Measurements from ENCODE around the gene FOXN3.

FOXN3 gene

GRCh38 chr14:89331398-89331797 is 85.6 kb downstream of the FOXN3 start:
- DNase-seq (ENCODE audit: low spot score): no peak

GRCh38 chr14:89330236-89331002 is 86.6 kb downstream of the FOXN3 start:
- DNase-seq (ENCODE audit: low spot score): no peak

GRCh38 chr14:89327771-89328212 is 89.2 kb downstream of the FOXN3 start:
- no peak for DNase-seq (ENCODE audit: low spot score)

GRCh38 chr14:89325959-89326358 is 91.1 kb downstream of the FOXN3 start:
- no peak for DNase-seq (ENCODE audit: low spot score)

- no peak for DNase-seq (ENCODE audit: low spot score)
These were observed 91.6 kb downstream of the FOXN3 start for GRCh38 chr14:89325299-89325883.

GRCh38 chr14:89324501-89325298 is 92.3 kb downstream of the FOXN3 start:
- no peak for DNase-seq (ENCODE audit: low spot score)

GRCh38 chr14:89320381-89321000 is 96.5 kb downstream of the FOXN3 start:
- DNase-seq (ENCODE audit: low spot score): no peak

- DNase-seq (ENCODE audit: low spot score): no peak
These were observed 97.3 kb downstream of the FOXN3 start for GRCh38 chr14:89319687-89320086.

GRCh38 chr14:89317051-89317691 is 99.9 kb downstream of the FOXN3 start:
- no peak for DNase-seq (ENCODE audit: low spot score)

- DNase-seq (ENCODE audit: low spot score): no peak
These were observed 101.3 kb downstream of the FOXN3 start for GRCh38 chr14:89315493-89316470.

- no peak for DNase-seq (ENCODE audit: low spot score)
These were observed 102.8 kb downstream of the FOXN3 start for GRCh38 chr14:89314274-89314673.

- no peak for DNase-seq (ENCODE audit: low spot score)
These were observed 104.1 kb downstream of the FOXN3 start for GRCh38 chr14:89312932-89313331.

GRCh38 chr14:89310211-89310610 is 106.8 kb downstream of the FOXN3 start:
- no peak for DNase-seq (ENCODE audit: low spot score)

GRCh38 chr14:89309670-89310177 is 107.3 kb downstream of the FOXN3 start:
- DNase-seq (ENCODE audit: low spot score): no peak

GRCh38 chr14:89308232-89308959 is 108.6 kb downstream of the FOXN3 start:
- no peak for DNase-seq (ENCODE audit: low spot score)

GRCh38 chr14:89307409-89307808 is 109.6 kb downstream of the FOXN3 start:
- no peak for DNase-seq (ENCODE audit: low spot score)

GRCh38 chr14:89304972-89305703 is 111.9 kb downstream of the FOXN3 start:
- no peak for DNase-seq (ENCODE audit: low spot score)

GRCh38 chr14:89304561-89304960 is 112.5 kb downstream of the FOXN3 start:
- DNase-seq (ENCODE audit: low spot score): no peak

Measured in CD4-positive, alpha-beta T cell treated with Interleukin-6 at 100 ng/mL for 8 hours (primary cell).